GM21528 (cell line): ENCODE results near the gene AMBN.
A peak's percentile ranks its signal among the peaks of the same experiment; 100 is the strongest.

Source experiments
- ATAC-seq: cut with Tn5 transposase; IDR thresholded peaks from one replicate; pipeline ENCODE4 v1.9.1; 2021; ENCODE audit warnings: mild to moderate bottlenecking, moderate library complexity; ENCODE audit not compliant: unreplicated experiment, low FRiP score

The AMBN gene

GRCh38 chr4:70591955-70592582 is at the start of gene AMBN:
Gene AMBN, plus strand, starts transcription at chr4:70592256. Its CDS starts 103 bp downstream, at chr4:70592359.
- ATAC-seq = no peak

DNA sequence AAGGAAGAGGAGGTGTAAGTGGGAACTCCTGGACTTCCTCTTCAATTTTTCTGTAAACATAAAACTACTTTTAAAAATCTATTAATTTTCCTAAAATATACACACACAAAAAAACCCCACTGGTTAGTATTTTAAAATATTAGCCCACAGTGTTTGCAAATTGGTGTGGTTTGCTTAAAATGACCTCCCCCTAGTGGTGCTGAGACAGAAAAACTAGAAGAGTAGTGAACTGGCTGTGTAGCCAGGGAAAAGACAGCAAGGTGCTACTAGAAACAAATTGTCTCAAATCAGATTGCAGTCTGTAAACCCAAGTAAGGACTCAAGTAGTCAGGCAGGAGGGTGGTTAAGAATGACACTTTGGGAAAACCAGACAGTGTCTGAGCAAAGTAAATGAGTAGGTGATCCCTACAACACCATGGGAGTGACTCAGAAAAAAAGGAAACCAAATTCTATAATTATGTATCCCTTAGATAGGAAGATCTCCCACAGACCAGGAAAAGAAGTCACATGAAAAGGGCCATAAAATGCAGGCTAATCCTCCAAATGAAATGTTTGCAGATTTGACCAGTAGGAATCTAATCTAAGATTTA is 47.7 kb upstream of the AMBN start:
- ATAC-seq = peak; percentile 78

DNA sequence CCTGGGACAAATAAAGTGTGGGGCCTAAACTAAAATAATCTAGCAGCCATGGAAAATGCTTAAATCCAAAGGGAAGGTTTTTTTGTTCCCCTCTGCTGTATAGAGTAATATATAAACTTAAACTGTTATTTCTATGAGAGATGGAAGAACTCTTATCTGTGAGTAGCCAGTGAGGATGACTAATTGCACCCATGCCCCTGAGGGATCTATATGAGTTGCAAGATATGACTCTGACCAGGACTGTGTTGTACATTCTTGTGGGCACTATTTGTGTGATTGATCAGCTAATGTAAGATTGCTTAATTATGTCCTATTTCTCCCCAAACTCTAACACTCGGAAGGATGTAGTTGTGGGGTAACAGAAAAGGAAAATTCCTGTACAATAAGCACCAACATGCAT is 35.2 kb upstream of the AMBN start:
- ATAC-seq = no peak

DNA sequence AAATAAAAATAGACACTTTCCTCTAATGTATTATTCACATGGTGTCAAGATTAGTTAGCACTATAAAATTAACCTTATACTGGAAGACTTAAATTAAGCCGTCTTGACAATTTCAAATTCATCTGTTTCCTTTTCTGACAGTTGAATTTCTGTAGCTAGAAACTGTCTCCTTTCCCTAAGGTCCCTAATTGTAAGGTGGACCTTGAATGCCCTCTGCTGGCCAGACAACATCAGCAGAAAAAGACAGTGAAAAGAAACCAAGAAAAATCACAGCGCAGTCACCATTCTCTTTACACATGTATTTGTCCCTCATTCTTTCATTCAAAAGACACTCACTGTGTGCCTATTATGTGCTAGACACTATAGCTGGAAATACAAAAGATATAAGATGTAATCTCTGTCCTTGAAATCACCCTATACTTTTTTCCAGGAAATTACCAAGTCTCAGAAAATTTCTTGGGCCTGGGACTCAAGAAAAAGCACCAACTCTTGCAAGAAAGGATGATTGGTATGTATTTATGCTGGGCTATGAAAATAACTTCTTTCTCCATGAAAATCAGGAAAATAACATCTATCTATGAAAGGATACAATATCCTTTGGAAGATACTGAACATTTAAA is 32.7 kb upstream of the AMBN start:
- peak; percentile 85 for ATAC-seq

DNA sequence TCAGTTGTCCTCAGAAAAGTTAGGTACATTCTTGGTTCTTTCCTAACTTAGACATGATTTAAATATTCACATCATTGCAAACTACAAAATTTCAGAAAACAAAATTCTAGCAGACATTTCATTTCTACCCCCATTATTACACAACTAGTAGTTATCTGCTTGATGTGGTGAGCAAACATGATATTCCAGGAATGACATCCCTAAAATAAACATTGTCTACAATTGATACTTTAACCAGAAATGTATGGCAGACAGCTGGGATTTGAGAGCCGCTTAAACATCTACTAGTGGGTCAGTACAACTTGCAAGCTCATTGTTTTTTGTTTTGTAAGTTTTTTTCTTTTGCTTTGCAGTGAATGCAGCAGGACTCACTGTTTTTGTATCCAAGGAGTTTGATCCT is 32.1 kb upstream of the AMBN start:
- no peak for ATAC-seq

DNA sequence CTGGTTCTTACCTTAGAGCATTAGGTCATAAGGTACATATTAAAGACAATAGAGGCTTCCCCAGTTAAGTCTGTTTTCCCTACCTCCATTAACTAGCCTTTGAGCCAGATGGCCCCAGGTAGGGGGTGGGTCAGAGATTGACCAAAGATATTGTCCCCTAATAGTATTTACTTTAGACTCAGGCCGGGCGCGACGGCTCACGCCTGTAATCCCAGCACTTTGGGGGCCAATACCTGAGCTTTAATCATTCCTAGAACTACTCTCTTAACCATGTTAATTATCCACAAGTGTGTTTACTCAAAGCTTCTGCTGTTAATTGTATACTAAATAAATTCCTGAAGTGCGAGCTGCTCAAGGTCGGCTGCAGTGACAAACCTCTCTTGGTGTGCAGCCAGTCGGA is 28.0 kb upstream of the AMBN start:
- no peak for ATAC-seq

DNA sequence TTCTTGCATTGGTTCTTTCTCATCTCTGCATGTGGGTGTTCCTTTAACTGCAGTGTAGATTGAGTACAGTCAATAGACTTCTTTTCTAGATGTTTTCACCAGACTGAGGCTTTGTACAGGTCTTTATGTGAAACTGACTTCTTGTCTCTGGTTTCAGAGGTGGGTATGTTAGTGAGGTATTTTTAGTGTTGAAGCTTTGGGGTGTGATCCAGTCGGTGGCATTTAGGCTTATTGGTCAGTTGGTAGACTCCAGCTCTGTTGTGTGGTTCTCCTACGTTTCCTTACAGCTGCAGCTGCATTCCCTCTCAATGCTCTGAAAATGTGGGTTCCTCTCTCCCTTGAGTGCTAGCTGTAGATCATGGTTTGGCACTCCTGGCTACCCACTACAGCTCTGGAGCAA is 21.3 kb upstream of the AMBN start:
- ATAC-seq = no peak

GRCh38 chr4:70571772-70572171 is 20.3 kb upstream of the AMBN start:
- no peak for ATAC-seq

- ATAC-seq = no peak
These were observed 16.1 kb upstream of the AMBN start for GRCh38 chr4:70575964-70576363.

DNA sequence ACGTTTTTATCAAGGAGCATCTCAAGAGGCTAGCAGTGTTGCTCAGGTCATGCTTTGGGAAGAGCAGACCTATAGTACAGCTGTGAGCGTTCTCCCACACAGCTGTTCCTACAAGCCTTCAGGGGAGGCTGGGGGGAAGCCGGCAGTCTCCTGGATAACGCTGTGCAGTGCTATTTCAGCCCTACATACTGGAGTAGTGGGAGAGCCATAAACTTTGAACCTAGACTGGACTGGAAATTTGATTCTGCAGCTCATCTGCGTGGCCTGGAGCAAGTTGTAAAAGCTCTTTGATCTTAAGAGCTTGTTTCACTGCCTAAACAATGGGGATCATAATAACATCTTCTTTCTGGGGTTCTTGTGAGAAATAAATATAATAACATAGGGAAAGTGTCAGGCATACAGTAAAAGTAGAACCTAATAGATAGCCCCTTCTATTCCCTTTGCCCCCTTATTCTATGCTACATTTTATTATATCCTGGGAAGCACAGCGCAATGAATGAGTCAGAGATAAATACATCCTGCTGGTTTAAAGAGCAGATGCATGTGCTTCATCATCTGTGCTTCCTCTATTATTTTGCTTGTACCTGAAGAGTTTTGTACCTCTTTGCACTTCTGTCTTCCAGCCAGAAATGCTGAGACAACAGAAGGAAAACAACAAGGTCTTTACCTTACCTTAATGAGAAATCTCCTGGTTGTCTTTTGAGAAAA is 14.7 kb upstream of the AMBN start:
- no peak for ATAC-seq

- no peak for ATAC-seq
These were observed 10.1 kb upstream of the AMBN start for GRCh38 chr4:70581980-70582379.

DNA sequence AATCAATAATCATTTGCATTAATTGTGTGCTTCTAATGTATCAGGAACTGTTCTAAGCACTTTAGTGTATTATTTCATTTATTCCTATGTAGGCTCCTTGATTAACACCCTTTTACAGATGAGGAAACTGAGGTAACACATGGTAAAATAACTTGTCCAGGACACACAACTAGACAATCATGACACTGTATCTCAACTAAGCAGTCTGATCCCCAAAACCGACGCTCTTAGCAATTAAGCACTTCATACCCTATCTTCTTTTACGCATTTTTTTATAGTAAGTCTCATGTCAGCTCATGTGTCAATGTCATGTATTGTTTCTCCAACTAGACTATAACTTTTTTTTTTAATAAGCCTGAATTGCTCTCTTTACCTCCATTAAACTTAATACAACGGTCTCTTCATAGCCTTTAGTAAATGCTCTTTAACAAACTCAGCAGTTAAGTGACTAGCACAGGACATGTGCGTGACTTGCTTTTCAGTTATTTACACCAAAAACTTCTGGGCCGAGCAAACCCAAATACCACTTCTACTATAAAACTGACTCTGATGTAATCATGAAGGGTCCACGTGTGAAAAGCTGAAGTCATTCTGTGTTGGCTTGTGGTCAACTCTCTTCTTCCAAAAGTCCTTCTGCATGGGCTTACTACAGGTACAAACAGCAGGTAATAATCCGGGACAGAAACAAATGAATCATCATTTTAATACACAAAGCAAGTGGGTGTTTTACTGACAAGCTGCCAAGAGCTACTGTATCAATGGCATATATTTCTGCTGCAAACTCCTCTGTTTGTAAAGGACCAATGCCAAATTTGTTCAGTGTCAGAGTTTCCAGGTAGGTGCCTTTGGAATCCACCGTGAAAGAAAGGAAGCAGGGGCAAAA is 7.9 kb upstream of the AMBN start:
- no peak for ATAC-seq

DNA sequence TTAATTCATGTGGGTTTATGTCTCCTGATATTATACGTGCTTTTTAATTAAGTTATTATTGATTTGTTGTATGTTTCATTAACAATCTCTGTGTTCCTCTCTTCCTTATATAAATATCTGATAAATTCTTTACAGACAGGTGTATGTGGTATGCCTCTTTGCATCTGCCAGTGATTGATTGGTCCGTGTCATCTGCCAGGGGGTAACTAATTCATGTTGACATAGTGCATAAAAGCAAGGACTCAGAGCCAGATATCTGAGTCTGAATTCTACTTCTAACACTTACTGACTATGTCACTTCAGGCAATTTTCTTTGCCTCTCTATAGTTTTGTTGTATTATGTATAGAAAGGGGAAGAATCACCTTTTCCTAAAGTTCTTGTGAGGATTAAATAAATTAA is 5.2 kb upstream of the AMBN start:
- no peak for ATAC-seq

DNA sequence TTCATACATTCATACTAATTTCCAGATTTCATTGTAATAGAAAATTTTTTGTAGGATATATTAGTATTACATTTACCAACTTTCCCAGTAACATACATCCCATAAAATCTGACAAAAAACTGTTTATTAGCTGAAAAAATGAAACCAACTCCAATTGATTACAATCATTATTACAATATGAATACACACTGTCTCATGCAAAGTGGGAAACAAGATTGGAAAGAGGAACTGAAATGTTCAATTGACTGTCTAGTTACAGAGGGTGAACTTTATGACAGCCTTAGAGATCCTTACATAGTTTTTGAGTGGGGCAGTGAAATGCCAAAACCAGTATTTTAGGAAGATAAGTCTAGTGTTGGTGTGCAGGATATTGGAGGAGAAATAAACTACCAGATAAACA is 2.3 kb upstream of the AMBN start:
- peak; percentile 99 for ATAC-seq

DNA sequence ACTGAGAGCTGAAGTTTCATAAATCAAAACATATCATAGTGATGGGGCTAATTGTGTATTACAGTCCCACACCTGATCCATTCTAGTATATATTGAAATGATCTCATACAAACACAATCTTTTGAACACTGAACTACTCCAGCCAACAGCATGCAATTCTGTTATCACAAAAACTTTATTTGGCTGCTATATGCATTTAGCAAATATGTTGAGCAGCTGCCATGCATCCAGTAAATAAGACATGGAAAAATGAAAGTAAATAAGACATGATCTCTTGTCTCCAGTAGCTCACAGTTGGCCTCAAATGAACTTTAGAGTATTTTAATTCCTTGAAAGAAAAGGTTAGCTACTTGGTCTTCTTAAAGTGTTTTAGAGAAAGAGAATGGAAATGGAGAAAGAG is 2.1 kb downstream of the AMBN start:
- ATAC-seq = no peak

- no peak for ATAC-seq
These were observed 8.2 kb downstream of the AMBN start for GRCh38 chr4:70600305-70600704.

DNA sequence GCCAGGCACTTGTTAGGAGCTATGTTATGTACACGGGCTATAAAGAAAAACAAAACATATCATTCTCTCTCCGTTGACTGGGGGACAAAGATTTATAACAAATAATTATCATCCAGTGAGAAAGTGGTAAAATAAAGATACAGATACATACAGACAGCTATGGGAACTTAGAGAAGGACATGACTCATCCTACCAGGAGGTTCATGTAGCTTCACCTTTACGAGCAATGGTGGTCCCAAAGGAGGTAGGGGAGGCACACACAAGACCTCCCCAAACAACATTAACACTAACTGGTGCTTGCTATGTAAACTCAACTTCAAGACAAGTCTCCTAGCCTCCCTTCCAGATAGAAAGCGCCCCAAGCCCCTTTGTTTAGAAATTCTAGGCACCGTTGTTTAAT is 8.9 kb downstream of the AMBN start:
- peak; percentile 9 for ATAC-seq

DNA sequence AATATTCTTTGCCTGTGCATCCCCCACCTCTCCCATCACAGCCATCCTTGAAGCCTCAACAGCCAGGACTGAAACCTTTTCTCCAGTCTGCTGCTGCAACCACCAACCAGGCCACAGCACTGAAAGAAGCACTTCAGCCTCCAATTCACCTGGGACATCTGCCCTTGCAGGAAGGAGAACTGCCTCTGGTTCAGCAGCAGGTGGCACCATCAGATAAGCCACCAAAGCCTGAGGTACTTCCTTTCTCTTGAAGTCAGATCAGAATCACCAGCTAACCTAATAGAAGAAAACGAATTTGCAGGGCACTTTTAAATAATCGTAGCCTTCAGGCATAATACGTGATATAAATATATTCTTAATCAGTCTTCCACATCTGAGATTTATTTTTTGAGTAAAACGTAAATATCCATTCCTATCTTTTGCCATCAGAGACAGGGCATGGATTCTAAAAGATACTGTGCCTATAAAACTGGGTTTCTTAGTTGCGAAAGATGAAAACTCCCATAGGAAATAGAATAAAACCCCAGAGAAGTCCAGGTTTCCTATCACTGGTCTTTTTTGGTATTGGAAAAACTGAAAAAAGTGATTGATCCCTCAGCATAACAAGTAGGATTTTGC is 9.5 kb downstream of the AMBN start:
- peak; percentile 97 for ATAC-seq

- no peak for ATAC-seq
These were observed 11.8 kb downstream of the AMBN start for GRCh38 chr4:70603856-70604255.

DNA sequence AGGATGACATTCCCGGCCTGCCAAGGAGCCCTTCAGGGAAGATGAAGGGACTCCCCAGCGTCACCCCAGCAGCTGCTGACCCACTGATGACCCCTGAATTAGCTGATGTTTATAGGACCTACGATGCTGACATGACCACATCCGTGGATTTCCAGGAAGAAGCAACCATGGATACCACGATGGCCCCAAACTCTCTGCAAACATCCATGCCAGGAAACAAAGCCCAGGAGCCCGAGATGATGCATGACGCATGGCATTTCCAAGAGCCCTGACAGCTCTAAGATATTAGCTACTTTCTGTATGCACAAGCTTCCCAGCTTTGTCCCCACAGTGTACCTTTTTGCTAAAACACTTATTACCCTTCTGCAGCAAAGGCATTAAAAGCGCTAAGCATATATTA is 14.4 kb downstream of the AMBN start:
- no peak for ATAC-seq
